Caco-2 (cell line): Measurements from ENCODE around the gene ZNF222. TPM values are rescaled to one million over a fixed set of nuclear protein-coding genes. Genes with fewer than 3 reads are reported as not detected.

Source experiments
- BruUV-seq: library from RNA; stranded (reverse); fragments of 400-500 nt; replicated peaks from 2 replicates; lab custom pipeline; 2021; lab: Mats Ljungman, UMichigan
- CTCF ChIA-PET: fragments of 300-600 bp; sonication (Branson Sonifier 250); formaldehyde crosslinking; loops from one replicate; lab custom pipeline; 2022; ENCODE audit warnings: antibody characterized with exemption; lab: Charles Lee
- POLR2A ChIA-PET: fragments of 300-600 bp; sonication (Branson Sonifier 250); formaldehyde crosslinking; loops from one replicate; lab custom pipeline; 2022; ENCODE audit warnings: antibody characterized with exemption; lab: Charles Lee
- DNase-seq, 2 experiments: peaks; one replicate each; pipeline versions ENCODE4 v3.0.0 to v3.0.0-alpha.2; 2020 to 2022
- H3K27me3 ChIP-seq: replicated peaks from 2 replicates; pipeline ENCODE4 v1.6.0; 2011; ENCODE audit warnings: low read length; ENCODE audit not compliant: control insufficient read depth, insufficient read depth
- H3K36me3 ChIP-seq: 2 replicates; pipeline ENCODE4 v1.5.1; 2011; ENCODE audit warnings: low read length; ENCODE audit not compliant: control insufficient read depth, insufficient read depth
- H3K4me1 ChIP-seq: fragments of 250-450 bp; sonication (Bioruptor Pico); 2 replicates; pipeline ENCODE4 v1.5.1; 2020; ENCODE audit warnings: mild to moderate bottlenecking
- H3K4me3 ChIP-seq: 2 replicates; pipeline ENCODE4 v1.5.1; 2011; ENCODE audit warnings: low read depth, mild to moderate bottlenecking, control low read depth, low read length
- H3K9me3 ChIP-seq: fragments of 250-450 bp; sonication (Bioruptor Pico); 2 replicates; pipeline ENCODE4 v1.5.1; 2020; ENCODE audit warnings: mild to moderate bottlenecking, moderate library complexity
- H3K27ac Mint-ChIP-seq: one replicate; pipeline ENCODE4 v1.8.0; 2022; ENCODE audit warnings: mixed read lengths; ENCODE audit not compliant: unreplicated experiment
- H3K27me3 Mint-ChIP-seq: one replicate; pipeline ENCODE4 v1.8.0; 2022; ENCODE audit warnings: mixed read lengths; ENCODE audit not compliant: insufficient read depth, unreplicated experiment
- H3K36me3 Mint-ChIP-seq: one replicate; pipeline ENCODE4 v1.8.0; 2022; ENCODE audit warnings: mild to moderate bottlenecking, mixed read lengths; ENCODE audit not compliant: insufficient read depth, unreplicated experiment
- H3K4me1 Mint-ChIP-seq: one replicate; pipeline ENCODE4 v1.8.0; 2022; ENCODE audit warnings: low read depth, mixed read lengths; ENCODE audit not compliant: unreplicated experiment
- H3K4me3 Mint-ChIP-seq: one replicate; pipeline ENCODE4 v1.8.0; 2022; ENCODE audit warnings: mild to moderate bottlenecking, moderate library complexity, mixed read lengths; ENCODE audit not compliant: unreplicated experiment
- H3K9me3 Mint-ChIP-seq: one replicate; pipeline ENCODE4 v1.8.0; 2022; ENCODE audit warnings: mixed read lengths; ENCODE audit not compliant: unreplicated experiment
- intact Hi-C: fragments of 100-400 bp; cut with micrococcal nuclease; formaldehyde crosslinking; loops from one replicate; pipeline ENCODE4 v1.10.0; 2022; ENCODE audit not compliant: unreplicated experiment
- total RNA-seq: library from RNA; stranded (reverse); gene quantifications from 2 replicates; pipeline ENCODE4 v1.2.3, GENCODE V29; 2022
- TF ChIP-seq, protein P1 (sequence below), 2 experiments: fragments of 200-600 bp in 1 of 2; IDR thresholded peaks; 1 replicate in 1 of 2; 2 replicates in 1 of 2; pipeline versions ENCODE4 v1.5.1 to v1.8.0; 2011 to 2022; ENCODE audit warnings: antibody characterized with exemption in 1 of 2, control low read depth in 1 of 2, inconsistent platforms in 1 of 2, low read depth in 1 of 2, low read length in 1 of 2, mild to moderate bottlenecking in 1 of 2, moderate library complexity in 1 of 2; ENCODE audit not compliant: insufficient read depth in 1 of 2, severe bottlenecking in 1 of 2, unreplicated experiment in 1 of 2

Gene ZNF222
- total RNA-seq, 1 experiment from 2014 or later = 4.4 TPM

DNA sequence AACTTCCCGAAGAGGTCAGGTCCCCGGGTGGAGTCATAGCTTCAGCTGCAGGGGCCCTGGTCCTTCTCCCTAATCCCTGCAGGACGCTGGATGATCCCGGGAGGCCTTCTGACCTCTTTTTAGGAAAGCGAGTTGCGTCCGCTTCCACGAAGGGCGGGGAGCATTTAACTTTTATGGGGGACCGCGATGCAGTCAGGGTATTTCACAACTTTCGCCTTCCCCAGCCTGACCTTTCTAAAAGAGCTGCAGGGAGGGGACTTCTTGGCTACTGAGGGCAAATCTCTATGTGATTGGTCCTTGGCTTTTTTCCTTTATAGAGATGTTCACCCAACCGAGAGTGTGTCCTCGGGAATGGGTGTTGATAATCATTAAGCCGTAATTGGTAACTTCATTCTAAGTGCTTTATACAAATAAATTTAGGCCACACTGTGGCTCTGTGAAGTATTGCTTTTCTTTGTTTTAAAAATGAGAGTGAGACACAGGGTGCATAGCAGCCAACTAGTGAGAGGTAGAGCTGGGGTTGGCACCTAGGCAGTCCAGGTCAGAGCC, 21.6 kb upstream of the ZNF222 start:
- Mint-ChIP-seq H3K9me3 (peaks cover 24% of the 10 kb centered on the region), H3K27me3 (no peaks in the 10 kb centered on the region), H3K27ac (peak overlapping the region; percentile 91), H3K4me3 (peak overlapping the region; percentile 89), H3K36me3 (peaks cover 16% of the 10 kb centered on the region), H3K4me1 (peaks cover 15% of the 10 kb centered on the region)
- intact Hi-C loops = loop anchor here (1.0 to 2.0 kb wide), 3 partner anchors 22 to 110 kb away; partner anchors contain the start of genes ZNF222, ZNF225 and ZNF45
- no peaks in the 10 kb centered on the region; the same call in 1 of the 2 replicates for H3K4me1 ChIP-seq
- ChIA-PET POLR2A (interaction anchor here (0.6 to 0.8 kb wide), 4 partner anchors 19 to 204 kb away, joined by 3 to 5 read pairs (median 4); partner anchors contain the start of gene ZNF223), CTCF (interaction anchor here (0.8 kb wide), 1 partner anchor 48 kb away, joined by 3 read pairs; the partner anchor contains the start of gene ZNF223)
- peak in 1 of 2 experiments; percentile 26 for DNase-seq
- no peaks in the 10 kb centered on the region; the same call in 1 of the 2 replicates for H3K9me3 ChIP-seq
- H3K4me3 ChIP-seq = peak overlapping the region; percentile 50
- no peaks in the 10 kb centered on the region for H3K27me3 ChIP-seq
- BruUV-seq = no TSS peak
- TF ChIP-seq, protein P1, sequence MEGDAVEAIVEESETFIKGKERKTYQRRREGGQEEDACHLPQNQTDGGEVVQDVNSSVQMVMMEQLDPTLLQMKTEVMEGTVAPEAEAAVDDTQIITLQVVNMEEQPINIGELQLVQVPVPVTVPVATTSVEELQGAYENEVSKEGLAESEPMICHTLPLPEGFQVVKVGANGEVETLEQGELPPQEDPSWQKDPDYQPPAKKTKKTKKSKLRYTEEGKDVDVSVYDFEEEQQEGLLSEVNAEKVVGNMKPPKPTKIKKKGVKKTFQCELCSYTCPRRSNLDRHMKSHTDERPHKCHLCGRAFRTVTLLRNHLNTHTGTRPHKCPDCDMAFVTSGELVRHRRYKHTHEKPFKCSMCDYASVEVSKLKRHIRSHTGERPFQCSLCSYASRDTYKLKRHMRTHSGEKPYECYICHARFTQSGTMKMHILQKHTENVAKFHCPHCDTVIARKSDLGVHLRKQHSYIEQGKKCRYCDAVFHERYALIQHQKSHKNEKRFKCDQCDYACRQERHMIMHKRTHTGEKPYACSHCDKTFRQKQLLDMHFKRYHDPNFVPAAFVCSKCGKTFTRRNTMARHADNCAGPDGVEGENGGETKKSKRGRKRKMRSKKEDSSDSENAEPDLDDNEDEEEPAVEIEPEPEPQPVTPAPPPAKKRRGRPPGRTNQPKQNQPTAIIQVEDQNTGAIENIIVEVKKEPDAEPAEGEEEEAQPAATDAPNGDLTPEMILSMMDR (IDR thresholded peaks at IDR 0.05; ENCODE audit: insufficient read depth in 1 of 2, low read depth in 1 of 2, low read length in 1 of 2, severe bottlenecking in 1 of 2, unreplicated experiment in 1 of 2) = no peak
- H3K36me3 ChIP-seq = no peaks in the 10 kb centered on the region

DNA sequence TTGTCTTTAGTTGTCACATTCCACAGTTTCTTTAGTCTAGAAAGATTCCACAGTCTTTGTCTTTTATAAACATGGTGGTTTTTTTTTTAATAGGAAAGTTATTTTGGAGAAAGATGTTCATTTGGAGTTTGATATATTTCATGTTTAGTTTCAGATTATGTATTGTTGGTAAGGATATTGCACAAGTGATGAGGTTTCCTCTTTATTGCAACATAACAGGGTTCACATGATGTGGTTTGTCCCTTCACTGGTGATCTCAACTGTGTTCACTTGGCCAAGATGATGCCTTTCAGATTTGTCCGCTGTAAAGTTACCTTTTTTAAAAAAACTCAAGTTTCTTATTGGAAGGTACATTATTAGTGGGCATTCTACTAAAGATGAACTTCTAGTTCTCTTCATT, 19.2 kb upstream of the ZNF222 start:
- Mint-ChIP-seq H3K36me3 (peaks cover 30% of the 10 kb centered on the region), H3K27ac (no peak overlapping the region), H3K4me1 (peaks cover 15% of the 10 kb centered on the region), H3K9me3 (peaks cover 37% of the 10 kb centered on the region), H3K4me3 (no peak overlapping the region), H3K27me3 (no peaks in the 10 kb centered on the region)
- TF ChIP-seq, protein P1 (IDR thresholded peaks at IDR 0.05; ENCODE audit: insufficient read depth in 1 of 2, low read depth in 1 of 2, low read length in 1 of 2, severe bottlenecking in 1 of 2, unreplicated experiment in 1 of 2) = no peak
- intact Hi-C loops = no loop called here
- peaks cover 12% of the 10 kb centered on the region for H3K9me3 ChIP-seq
- peaks cover 10% of the 10 kb centered on the region for H3K36me3 ChIP-seq
- no peaks in the 10 kb centered on the region; the same call in 1 of the 2 replicates for H3K4me1 ChIP-seq
- DNase-seq = no peak
- H3K27me3 ChIP-seq = no peaks in the 10 kb centered on the region
- ChIA-PET CTCF (no interaction called here), POLR2A (no interaction called here)
- no TSS peak for BruUV-seq
- H3K4me3 ChIP-seq = no peak overlapping the region

DNA sequence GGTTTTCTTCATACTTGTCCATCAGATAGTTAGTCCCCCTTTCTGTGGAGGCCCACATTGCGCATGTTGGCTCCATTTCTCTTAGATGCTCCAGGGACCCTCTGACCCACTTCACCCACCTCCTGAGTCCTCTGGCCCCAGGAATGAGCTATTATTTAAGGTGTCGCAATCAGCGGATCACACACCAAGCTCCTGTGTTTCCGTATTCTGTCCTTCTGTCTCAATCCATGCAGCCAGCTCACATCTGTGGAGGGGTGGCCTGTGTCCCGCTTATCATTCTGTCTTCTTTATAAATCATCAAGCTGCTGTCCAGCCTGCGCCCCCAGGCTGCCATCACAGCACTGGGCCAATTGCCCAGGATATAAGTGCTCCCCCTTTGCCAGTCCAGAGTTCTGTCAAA, 17.7 kb upstream of the ZNF222 start:
- peaks cover 49% of the 10 kb centered on the region for H3K9me3 Mint-ChIP-seq
- no peak overlapping the region for H3K27ac Mint-ChIP-seq
- TF ChIP-seq, protein P1 (IDR thresholded peaks at IDR 0.05; ENCODE audit: insufficient read depth in 1 of 2, low read depth in 1 of 2, low read length in 1 of 2, severe bottlenecking in 1 of 2, unreplicated experiment in 1 of 2) = no peak
- ChIA-PET CTCF (no interaction called here), POLR2A (no interaction called here)
- peaks cover 8% of the 10 kb centered on the region for H3K4me1 Mint-ChIP-seq
- no peaks in the 10 kb centered on the region for H3K27me3 Mint-ChIP-seq
- Histone ChIP-seq H3K9me3 (peaks cover 20% of the 10 kb centered on the region), H3K36me3 (peaks cover 10% of the 10 kb centered on the region), H3K4me1 (no peaks in the 10 kb centered on the region; the same call in 1 of the 2 replicates), H3K4me3 (no peak overlapping the region), H3K27me3 (no peaks in the 10 kb centered on the region)
- intact Hi-C loops = no loop called here
- H3K4me3 Mint-ChIP-seq = no peak overlapping the region
- H3K36me3 Mint-ChIP-seq = peaks cover 26% of the 10 kb centered on the region
- no TSS peak for BruUV-seq
- no peak for DNase-seq
